Stomach (tissue), 9 donors: ENCODE results near the gene UMAD1. TPM values are rescaled to one million over a fixed set of nuclear protein-coding genes. Genes with fewer than 3 reads are reported as not detected.

ENCODE experiments used
- DNase-seq, 2 donors: peaks; one replicate each; pipeline versions ENCODE4 v3.0.0 to v3.0.0-alpha.2; 2013 to 2019
- H3K27ac ChIP-seq, 5 donors: fragments of 200-600 bp in 4 of 5; sonication (generic) in 4 of 5; one replicate each; pipeline ENCODE4 v1.5.1; 2013 to 2019; ENCODE audit warnings: mild to moderate bottlenecking in 1 of 5, moderate library complexity in 1 of 5
- H3K27me3 ChIP-seq, 3 donors: fragments of 200-600 bp; sonication (generic); one replicate each; pipeline ENCODE4 v1.5.1; 2017 to 2019; ENCODE audit warnings: mixed run types in 1 of 3
- H3K36me3 ChIP-seq, 4 donors: fragments of 200-600 bp; sonication (generic); 1 replicate in 3 of 4; 2 replicates in 1 of 4; pipeline ENCODE4 v1.5.1; 2016 to 2019
- H3K4me1 ChIP-seq, 4 donors: fragments of 200-600 bp; sonication (generic); one replicate each; pipeline ENCODE4 v1.5.1; 2016 to 2019
- H3K4me3 ChIP-seq, 4 donors: fragments of 200-600 bp; sonication (generic) in 3 of 4; one replicate each; pipeline ENCODE4 v1.5.1; 2016 to 2019; ENCODE audit warnings: mild to moderate bottlenecking in 1 of 4
- H3K9me3 ChIP-seq, 4 donors: fragments of 200-600 bp; sonication (generic); one replicate each; pipeline ENCODE4 v1.5.1; 2016 to 2019
- CTCF ChIP-seq, 7 experiments: fragments of 450-650 bp in 4 of 7; fragments of 200-600 bp in 3 of 7; sonication (generic) in 3 of 7; IDR thresholded peaks; one replicate each; pipeline ENCODE4 v1.5.1; 2016 to 2019; ENCODE audit warnings: antibody characterized with exemption in 7 of 7, control low read depth in 2 of 7, mild to moderate bottlenecking in 1 of 7
- EP300 ChIP-seq: sonication (generic); formaldehyde crosslinking; IDR thresholded peaks from one replicate; pipeline ENCODE4 v1.6.1; 2017; ENCODE audit warnings: antibody characterized with exemption
- POLR2A ChIP-seq, 4 donors: fragments of 450-650 bp; IDR thresholded peaks; one replicate each; pipeline ENCODE4 v1.6.1; 2016; ENCODE audit warnings: antibody characterized with exemption in 4 of 4, control low read depth in 2 of 4, mild to moderate bottlenecking in 1 of 4, moderate library complexity in 1 of 4
- POLR2AphosphoS5 ChIP-seq, 3 donors: sonication (generic); formaldehyde crosslinking; IDR thresholded peaks; one replicate each; pipeline ENCODE4 v1.6.1; 2016; ENCODE audit warnings: antibody characterized with exemption in 3 of 3
- WGBS, 5 donors: extraction: QIAGEN DNeasy Blood & Tissue Kit in 3 of 5; methylation state at CpG; one replicate each; pipeline versions ENCODE4 v1.1.5 to v1.1.7; 2013 to 2018; 5-methylcytosine and 5-hydroxymethylcytosine counted together
- intact Hi-C: fragments of 100-400 bp; cut with DNase I; formaldehyde crosslinking; loops from one replicate; pipeline ENCODE4 v1.15.1; 2023; ENCODE audit warnings: low total_unique reads
- polyA plus RNA-seq, 3 donors: library from polyadenylated mRNA; stranded (reverse); fragments of 200-250 nt; gene quantifications; one replicate each; pipeline ENCODE4 v1.2.3, GENCODE V29; 2013
- total RNA-seq, 5 donors: library from RNA; depleted of rRNA; stranded (reverse); fragments of >200 nt; gene quantifications; one replicate each; pipeline versions ENCODE4 v1.1.0 to v1.2.3, GENCODE V29; 2014 to 2016
- donor health status: healthy with polysubstance abuse.
- donor health status: Bipolar disorder and iron deficiency.
- donor health status: healthy.

The UMAD1 gene
- total and polyA plus RNA-seq, 8 donors: 7.8 to 175 (median 30.1) TPM

DNA sequence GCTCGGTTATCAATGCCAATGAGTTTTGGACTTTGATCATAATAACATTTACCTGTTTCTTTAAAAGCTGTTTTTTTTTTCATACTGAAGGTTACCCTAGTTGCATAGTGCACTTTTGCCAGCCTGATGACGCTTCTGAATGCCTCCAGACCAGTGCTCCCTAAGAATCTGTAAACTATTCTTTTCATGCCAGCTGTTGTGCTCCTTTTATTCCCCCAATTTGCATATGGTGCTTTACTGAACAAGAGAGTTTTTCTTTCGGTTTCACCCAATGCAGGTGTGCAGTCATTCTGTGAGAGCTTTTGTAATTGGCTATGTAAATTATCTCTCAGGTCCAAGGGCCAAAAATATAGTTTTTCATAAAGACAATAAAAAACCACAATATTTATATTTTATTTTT, 279.9 kb downstream of the UMAD1 start:
- Histone ChIP-seq H3K4me3 (peak overlapping the region in 2 of 4 donors; percentile 3 to 23), H3K9me3 (no peaks in the 10 kb centered on the region), H3K27ac (peak overlapping the region in 3 of 5 donors; percentile 10 to 62 (median 27)), H3K36me3 (no peaks in the 10 kb centered on the region), H3K4me1 (peaks cover 0 to 50% (median 22%) of the 10 kb centered on the region in 4 donors), H3K27me3 (no peaks in the 10 kb centered on the region)
- DNase-seq: peak in 1 of 2 donors; percentile 55
- intact Hi-C loops: no loop called here
- WGBS, 5 donors: 27 to 50% (median 28%) methylated on average over 3 of the region's 3 CpGs
- TF ChIP-seq EP300 (no peak), CTCF (IDR thresholded peaks at IDR 0.05) (no peak)

DNA sequence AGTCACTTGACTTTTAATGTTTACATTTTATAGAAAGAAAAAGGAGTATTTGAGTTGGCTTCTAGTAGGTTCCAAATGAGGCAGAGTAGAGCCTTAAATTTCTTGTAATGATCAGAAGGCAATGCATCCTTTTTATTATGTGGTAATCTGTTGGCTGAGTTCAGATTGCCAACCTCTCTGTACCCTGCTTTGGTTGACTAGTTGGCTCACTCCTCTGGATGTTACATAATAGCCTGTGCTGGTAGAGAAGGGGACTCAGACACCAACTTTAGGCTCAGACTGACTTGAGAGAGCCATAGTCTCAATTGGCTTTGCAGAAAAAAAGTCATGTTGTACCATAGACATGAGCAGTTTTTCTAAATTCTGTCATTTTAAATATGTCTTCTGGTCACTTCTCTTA, 281.3 kb downstream of the UMAD1 start:
- H3K4me3 ChIP-seq: no peak overlapping the region
- TF ChIP-seq CTCF (IDR thresholded peaks at IDR 0.05): no peak
- no peak for DNase-seq
- peak overlapping the region in 3 of 5 donors; percentile 44 to 55 (median 54) for H3K27ac ChIP-seq
- intact Hi-C loops: no loop called here
- no peaks in the 10 kb centered on the region for H3K27me3 ChIP-seq
- H3K9me3 ChIP-seq: no peaks in the 10 kb centered on the region
- peaks cover 0 to 50% (median 22%) of the 10 kb centered on the region in 4 donors for H3K4me1 ChIP-seq
- no peaks in the 10 kb centered on the region for H3K36me3 ChIP-seq

DNA sequence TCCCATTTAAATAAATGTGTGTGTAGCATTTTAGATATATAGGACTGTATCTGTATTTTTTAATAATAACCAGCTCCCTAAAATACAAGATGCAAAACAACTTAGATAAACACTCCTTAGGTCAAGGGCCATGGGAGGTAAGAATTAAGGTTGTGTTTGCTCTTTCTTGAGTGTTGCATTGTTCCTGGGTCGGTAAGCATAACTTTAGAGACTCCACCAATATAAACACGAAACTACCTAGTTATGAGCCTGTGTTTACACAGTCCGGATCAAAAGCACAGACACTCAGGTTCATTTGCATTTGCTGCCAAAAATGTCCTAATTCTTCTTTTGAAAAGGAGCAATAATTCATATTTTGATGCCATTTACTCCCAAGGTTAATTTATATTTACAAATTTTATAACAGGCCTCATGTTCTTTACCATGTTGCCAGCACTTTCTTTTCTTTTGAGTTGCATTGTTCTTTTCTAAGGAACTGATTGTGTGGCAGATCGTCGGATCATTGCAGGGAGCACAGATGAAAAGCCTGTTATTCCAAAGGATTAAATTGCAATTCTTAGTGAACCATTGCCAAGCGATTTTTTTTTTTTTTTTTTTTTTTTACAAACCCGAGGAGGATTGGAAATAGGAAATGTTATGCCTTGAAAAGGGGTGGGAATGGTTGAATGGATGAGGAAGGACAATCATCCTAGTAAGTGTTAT, 282.3 kb downstream of the UMAD1 start:
- H3K27ac ChIP-seq: peak overlapping the region in 4 of 5 donors; percentile 24 to 55 (median 49)
- DNase-seq: peak in 1 of 2 donors; percentile 48
- peaks cover 0 to 48% (median 22%) of the 10 kb centered on the region in 4 donors for H3K4me1 ChIP-seq
- TF ChIP-seq EP300 (no peak), CTCF (IDR thresholded peaks at IDR 0.05) (no peak), POLR2AphosphoS5 (IDR thresholded peaks at IDR 0.05) (peak in 1 of 3 donors; percentile 19), POLR2A (IDR thresholded peaks at IDR 0.05) (no peak)
- H3K9me3 ChIP-seq: no peaks in the 10 kb centered on the region
- no peak overlapping the region for H3K4me3 ChIP-seq
- intact Hi-C loops: no loop called here
- no peaks in the 10 kb centered on the region for H3K36me3 ChIP-seq
- H3K27me3 ChIP-seq: no peaks in the 10 kb centered on the region
- 20 to 41% (median 25%) methylated on average over 7 of the region's 7 CpGs for WGBS, 5 donors

GRCh38 chr7:7923818-7924217, 283.3 kb downstream of the UMAD1 start:
- DNase-seq: no peak
- no peak overlapping the region for H3K4me3 ChIP-seq
- H3K27me3 ChIP-seq: no peaks in the 10 kb centered on the region
- H3K27ac ChIP-seq: peak overlapping the region in 1 of 5 donors; percentile 55
- H3K36me3 ChIP-seq: no peaks in the 10 kb centered on the region
- TF ChIP-seq EP300: no peak
- no peak for TF ChIP-seq POLR2AphosphoS5 (IDR thresholded peaks at IDR 0.05)
- no peak for TF ChIP-seq POLR2A (IDR thresholded peaks at IDR 0.05)
- no peak for TF ChIP-seq CTCF (IDR thresholded peaks at IDR 0.05)
- WGBS, 5 donors: 56 to 68% (median 57%) methylated on average over 1 of the region's 1 CpG
- intact Hi-C loops: no loop called here
- H3K9me3 ChIP-seq: no peaks in the 10 kb centered on the region
- H3K4me1 ChIP-seq: peaks cover 0 to 41% (median 22%) of the 10 kb centered on the region in 4 donors
